WTC11 (cell line): Measurements from ENCODE around the gene CCL25.

Experiments
- KAT7 ChIP-seq: sonication (generic); formaldehyde crosslinking; IDR thresholded peaks from 2 replicates; pipeline ENCODE4 v1.8.1; 2023; ENCODE audit warnings: missing genetic modification reagents, mild to moderate bottlenecking, borderline replicate concordance
- ZNF138 ChIP-seq: sonication (generic); formaldehyde crosslinking; conservative IDR thresholded peaks from 2 replicates; pipeline ENCODE4 v1.8.1; 2022; ENCODE audit warnings: mild to moderate bottlenecking, moderate library complexity, missing genetic modification reagents
- TF ChIP-seq, protein P1 (sequence below): fragments of 200-600 bp; IDR thresholded peaks from 2 replicates; pipeline ENCODE4 v1.8.0; 2022; ENCODE audit warnings: antibody characterized with exemption

DNA sequence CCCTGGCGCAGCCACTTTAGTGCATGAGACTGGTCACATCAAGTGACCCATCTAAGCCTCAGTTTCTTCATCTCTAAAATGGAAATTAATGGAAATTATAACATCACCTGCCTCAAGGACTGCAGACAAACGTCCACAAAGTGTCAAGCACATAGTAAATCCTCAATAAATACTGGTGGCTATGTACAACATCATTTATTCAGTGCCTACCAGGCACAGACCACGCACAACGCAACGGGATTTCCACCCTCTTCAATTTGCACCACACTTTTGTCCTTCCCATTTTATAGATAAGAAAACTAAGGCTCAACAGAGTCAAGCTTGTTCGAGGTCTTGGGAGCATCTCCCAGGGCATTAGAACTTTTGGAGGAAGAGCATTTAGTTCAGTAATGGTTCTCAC is 48.6 kb upstream of the CCL25 start:
- TF ChIP-seq, protein P1, sequence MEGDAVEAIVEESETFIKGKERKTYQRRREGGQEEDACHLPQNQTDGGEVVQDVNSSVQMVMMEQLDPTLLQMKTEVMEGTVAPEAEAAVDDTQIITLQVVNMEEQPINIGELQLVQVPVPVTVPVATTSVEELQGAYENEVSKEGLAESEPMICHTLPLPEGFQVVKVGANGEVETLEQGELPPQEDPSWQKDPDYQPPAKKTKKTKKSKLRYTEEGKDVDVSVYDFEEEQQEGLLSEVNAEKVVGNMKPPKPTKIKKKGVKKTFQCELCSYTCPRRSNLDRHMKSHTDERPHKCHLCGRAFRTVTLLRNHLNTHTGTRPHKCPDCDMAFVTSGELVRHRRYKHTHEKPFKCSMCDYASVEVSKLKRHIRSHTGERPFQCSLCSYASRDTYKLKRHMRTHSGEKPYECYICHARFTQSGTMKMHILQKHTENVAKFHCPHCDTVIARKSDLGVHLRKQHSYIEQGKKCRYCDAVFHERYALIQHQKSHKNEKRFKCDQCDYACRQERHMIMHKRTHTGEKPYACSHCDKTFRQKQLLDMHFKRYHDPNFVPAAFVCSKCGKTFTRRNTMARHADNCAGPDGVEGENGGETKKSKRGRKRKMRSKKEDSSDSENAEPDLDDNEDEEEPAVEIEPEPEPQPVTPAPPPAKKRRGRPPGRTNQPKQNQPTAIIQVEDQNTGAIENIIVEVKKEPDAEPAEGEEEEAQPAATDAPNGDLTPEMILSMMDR: no peak
- TF ChIP-seq KAT7 (CRISPR knock-in tag) (no peak), ZNF138 (CRISPR knock-in tag) (no peak)
